Omental fat pad (tissue), 4 donors: ENCODE measurements around the gene ARHGAP10. TPM values are rescaled to one million over a fixed set of nuclear protein-coding genes. Genes with fewer than 3 reads are reported as not detected.
"Not testable (repeated sequence)": the region's sequence is repeated elsewhere in the genome, so short reads cannot be mapped to it uniquely, and the experiment has no call there.

Experiments used
- ATAC-seq: fragments of 150-250 bp; one replicate; pipeline ENCODE4 v1.9.1; 2016; ENCODE audit warnings: mild to moderate bottlenecking, moderate library complexity; ENCODE audit not compliant: low FRiP score
- DNase-seq: peaks from one replicate; pipeline ENCODE4 v3.0.0-alpha.2; 2019; ENCODE audit warnings: low spot score
- total RNA-seq, 4 donors: library from RNA; depleted of rRNA; stranded (reverse); fragments of >200 nt; gene quantifications; one replicate each; pipeline ENCODE4 v1.1.0, GENCODE V29; 2016
- TF ChIP-seq, protein P1 (sequence below), 3 donors: fragments of 450-650 bp; IDR thresholded peaks; one replicate each; pipeline ENCODE4 v1.5.1; 2016 to 2017; ENCODE audit warnings: antibody characterized with exemption in 3 of 3, mild to moderate bottlenecking in 3 of 3, moderate library complexity in 2 of 3

ARHGAP10 gene
- total RNA-seq, 4 donors from 2014 or later, result 48.7 to 96.2 (median 57.0) TPM

DNA sequence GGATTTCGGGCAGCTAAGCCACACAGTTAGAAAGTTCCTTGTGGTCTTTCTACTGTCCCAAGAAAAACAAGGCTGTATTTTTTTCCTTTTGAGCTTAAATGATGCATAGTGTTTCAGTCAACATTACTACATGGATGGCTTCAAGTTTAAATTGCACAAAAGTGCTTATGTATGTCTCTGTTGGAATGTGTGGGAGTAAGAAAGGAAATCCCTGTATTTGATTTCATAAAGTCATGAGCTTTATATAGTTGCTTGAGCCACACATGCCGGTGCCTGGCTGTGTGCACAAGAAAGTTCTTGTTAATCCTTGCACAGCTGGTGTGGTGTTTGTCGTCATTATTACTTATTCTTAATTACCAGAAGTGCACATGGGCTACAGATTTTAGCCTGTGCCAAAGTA, 262.2 kb downstream of the ARHGAP10 start:
- ATAC-seq, result no peak
- TF ChIP-seq, protein P1, sequence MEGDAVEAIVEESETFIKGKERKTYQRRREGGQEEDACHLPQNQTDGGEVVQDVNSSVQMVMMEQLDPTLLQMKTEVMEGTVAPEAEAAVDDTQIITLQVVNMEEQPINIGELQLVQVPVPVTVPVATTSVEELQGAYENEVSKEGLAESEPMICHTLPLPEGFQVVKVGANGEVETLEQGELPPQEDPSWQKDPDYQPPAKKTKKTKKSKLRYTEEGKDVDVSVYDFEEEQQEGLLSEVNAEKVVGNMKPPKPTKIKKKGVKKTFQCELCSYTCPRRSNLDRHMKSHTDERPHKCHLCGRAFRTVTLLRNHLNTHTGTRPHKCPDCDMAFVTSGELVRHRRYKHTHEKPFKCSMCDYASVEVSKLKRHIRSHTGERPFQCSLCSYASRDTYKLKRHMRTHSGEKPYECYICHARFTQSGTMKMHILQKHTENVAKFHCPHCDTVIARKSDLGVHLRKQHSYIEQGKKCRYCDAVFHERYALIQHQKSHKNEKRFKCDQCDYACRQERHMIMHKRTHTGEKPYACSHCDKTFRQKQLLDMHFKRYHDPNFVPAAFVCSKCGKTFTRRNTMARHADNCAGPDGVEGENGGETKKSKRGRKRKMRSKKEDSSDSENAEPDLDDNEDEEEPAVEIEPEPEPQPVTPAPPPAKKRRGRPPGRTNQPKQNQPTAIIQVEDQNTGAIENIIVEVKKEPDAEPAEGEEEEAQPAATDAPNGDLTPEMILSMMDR (IDR thresholded peaks at IDR 0.05), result no peak
- DNase-seq, result no peak

DNA sequence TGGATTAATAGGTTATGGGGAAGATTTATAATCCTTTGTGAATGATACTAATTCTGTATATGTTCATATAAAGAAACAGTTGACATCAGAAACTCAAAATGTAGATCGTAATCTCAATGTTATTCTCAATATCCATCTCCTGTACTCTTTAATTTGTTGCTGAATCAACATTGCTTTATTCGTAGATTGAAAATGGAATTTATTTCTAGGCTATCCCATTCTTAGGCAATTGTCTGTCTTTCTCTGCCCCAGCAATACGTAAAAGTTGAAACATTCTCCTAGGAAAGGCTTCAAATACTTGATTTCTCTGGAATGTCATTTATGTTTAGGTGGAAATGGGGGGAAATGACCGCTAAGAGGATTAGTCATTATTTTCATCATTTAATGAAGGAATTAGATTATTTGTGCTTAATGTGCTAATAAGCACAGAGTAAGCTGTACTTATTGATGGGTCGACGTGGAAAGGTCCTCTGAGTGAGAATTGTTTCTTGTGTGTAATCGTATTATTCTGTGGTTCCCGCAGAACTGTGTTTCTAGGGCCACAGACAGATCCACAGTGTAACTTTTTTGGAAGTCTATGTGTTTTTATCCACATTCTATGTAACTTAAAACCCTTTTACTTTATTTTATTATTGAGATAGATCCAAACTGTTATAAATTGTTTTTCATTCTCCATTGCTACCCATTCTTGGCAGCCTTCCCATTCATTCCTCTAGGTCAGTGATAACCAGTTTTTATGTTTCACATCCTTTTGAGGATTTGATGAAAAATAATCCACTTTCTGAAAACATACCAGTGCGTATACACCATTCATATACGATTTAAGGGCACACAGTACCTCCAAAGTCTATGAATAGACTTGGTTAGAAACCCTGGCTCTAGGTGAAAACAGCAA, 262.9 kb downstream of the ARHGAP10 start:
- DNase-seq, result no peak
- ATAC-seq, result no peak
- TF ChIP-seq, protein P1 (IDR thresholded peaks at IDR 0.05), result no peak

GRCh38 chr4:147996859-147997258, 265.0 kb downstream of the ARHGAP10 start:
- ATAC-seq (no peak), DNase-seq (no peak)
- TF ChIP-seq, protein P1 (IDR thresholded peaks at IDR 0.05), result no peak

DNA sequence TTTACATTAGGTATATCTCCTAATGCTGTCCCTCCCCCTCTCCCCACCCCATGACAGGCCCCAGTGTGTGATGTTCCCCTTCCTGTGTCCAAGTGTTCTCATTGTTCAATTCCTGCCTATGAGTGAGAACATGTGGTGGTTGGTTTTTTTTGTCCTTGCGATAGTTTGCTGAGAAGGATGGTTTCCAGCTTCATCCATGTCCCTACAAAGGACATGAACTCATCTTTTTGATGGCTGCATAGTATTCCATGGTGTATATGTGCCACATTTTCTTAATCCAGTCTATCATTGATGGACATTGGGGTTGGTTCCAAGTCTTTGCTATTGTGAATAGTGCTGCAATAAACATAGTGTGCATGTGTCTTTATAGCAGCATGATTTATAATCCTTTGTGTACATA, 268.1 kb downstream of the ARHGAP10 start:
- not testable (repeated sequence) for DNase-seq, ATAC-seq

DNA sequence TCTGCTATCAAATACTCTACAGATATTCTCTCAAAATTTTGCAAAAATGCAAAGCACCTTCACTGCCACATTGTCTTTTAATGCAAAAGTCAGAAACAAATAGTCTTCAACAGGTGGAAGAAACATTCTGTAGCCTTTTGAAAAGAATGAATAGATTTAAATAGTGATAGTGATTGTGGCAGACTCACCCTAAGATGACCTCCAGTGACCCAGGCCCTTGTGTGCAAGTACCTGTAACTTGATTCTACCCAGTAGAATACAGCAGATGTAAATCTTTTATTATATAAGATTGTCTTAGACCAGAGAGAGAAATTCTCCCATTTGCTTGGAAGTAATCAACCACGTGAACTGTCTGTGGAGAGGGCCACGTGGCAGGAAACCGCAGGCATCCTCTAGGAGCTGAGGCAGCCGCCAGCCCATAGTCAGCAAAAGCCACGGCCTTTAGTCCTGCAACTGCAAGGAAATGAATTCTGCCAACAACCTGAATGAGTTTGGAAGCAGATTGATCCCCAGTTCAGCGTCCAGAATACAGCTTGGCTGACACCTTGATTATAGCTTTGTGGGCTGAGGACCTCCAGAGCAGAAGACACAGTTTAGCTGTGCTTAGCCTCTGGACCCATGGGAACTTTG, 272.5 kb downstream of the ARHGAP10 start:
- ATAC-seq, result no peak
- TF ChIP-seq, protein P1 (IDR thresholded peaks at IDR 0.05), result no peak
- no peak for DNase-seq

- ATAC-seq (no peak), DNase-seq (no peak)
- TF ChIP-seq, protein P1 (IDR thresholded peaks at IDR 0.05), result no peak
These were observed 274.1 kb downstream of the ARHGAP10 start for GRCh38 chr4:148006001-148006400.

GRCh38 chr4:148007314-148007760, 275.4 kb downstream of the ARHGAP10 start:
- TF ChIP-seq, protein P1 (IDR thresholded peaks at IDR 0.05), result no peak
- DNase-seq, result no peak
- ATAC-seq, result peak; percentile 98
